HG03097 (cell line): Measurements from ENCODE around the gene CDH13.

Experiments
- ATAC-seq: cut with Tn5 transposase; IDR thresholded peaks from one replicate; pipeline ENCODE4 v1.9.1; 2021; ENCODE audit not compliant: unreplicated experiment, low FRiP score

CDH13 gene

DNA sequence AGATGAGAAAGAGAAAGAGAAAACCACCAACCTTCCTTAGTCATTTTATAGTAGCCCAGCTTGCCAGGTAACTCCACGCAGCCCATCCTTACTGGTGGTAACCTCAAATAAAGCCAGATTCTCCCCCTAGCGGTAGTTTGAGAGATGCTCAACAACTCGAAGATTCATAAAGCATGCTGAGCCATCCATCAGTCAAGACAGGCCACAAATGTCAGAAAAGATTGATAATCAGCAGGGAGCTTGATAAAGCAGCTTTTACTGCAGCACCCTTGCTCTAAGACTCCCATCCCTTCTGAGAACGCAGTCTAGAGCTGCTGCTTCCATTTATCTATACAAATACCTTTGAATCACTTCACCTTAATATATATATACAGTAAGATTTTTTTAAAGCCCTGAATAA is 729.5 kb downstream of the CDH13 start:
- no peak for ATAC-seq

DNA sequence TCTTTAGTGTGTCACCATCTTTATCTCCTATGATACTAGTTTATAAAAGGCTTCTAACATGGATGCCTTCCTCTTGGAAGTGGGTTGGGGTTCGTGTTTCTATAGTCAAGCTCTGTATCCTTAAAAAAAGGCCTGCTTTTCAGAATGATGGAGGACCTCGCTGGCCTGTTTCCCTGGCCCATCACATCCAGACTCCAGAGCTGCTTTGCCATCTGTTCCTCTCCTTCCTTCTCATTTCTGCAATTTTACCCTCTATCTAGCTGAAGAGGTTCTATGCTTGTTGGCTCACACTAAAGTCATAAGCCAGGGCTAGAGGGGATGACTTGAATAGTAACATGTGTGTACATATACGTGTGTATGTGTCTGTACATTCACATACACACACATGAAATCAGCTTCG is 730.2 kb downstream of the CDH13 start:
- ATAC-seq: no peak

DNA sequence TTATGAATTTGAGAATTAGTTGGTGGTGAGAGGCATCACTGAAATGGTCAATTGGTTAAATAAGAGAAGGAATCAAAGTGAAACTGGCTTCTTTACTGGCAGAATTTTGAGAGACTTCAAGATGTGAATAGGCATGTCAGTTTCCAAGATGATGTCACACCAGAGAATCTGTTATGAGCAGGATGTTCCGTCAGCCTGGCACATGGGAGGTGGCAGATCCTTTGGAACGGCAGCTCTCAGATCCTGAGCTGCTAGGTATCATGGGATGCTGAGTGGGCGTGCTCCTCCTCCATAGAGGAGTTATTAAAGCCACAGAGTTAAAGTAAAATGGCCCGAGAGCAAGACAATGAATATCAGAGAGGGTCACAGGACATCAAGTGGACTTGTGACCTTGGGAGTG is 736.8 kb downstream of the CDH13 start:
- ATAC-seq: no peak

DNA sequence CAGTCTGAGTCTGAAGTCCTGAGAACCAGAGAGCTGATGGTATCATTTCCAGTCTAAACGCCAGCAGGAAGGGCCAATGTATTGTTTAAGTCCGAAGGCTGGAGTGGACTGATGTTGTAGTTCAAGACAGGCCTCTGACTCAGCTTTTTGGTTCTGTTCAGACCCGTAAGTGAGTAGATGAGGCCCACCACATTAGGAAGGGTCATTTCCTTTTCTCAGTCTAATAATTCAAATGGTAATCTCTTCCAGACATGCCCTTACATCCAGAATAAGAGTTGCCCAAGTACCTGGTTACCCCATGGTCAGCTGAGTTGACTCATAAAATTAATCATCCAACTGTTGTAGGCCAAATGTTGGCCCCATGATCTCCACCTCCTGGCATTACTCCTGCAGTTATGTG is 738.4 kb downstream of the CDH13 start:
- no peak for ATAC-seq

DNA sequence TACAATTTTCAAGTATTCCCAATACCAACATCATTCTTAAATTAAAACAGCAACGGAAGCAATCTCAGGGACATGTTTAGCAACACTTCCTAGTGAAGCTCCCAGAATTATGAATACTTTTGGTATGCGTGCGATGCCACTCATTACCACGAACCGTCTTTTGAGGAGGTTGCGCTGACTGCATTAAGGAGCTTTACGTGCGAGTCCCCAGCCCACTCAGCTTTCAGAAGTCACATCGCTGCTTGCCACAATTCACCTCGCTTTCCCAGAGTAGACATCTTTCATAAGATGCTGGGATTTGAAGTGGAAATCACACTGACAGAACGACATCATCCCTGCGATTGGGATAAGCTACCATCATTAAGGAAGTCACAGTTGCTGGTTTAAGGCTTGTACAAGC is 739.5 kb downstream of the CDH13 start:
- ATAC-seq: no peak

DNA sequence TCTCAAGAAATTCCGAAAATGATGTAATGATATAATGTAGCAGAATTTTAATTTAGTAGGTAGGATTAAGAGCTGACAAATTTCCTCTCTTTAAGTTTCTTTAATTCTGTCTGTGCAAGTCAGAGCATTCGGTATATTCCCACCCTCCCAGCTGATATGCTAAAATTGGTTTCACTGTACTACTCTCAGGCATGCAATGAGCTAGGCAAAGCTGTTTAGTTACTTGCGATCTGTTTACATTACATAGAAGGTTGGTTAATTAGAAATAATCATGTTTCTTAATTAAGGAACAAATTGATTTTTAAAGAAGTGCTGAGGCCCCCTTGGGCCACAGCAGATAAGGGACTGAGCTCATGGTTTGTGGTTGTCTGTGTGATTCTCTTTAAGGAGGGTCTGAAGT is 748.2 kb downstream of the CDH13 start:
- ATAC-seq: no peak

DNA sequence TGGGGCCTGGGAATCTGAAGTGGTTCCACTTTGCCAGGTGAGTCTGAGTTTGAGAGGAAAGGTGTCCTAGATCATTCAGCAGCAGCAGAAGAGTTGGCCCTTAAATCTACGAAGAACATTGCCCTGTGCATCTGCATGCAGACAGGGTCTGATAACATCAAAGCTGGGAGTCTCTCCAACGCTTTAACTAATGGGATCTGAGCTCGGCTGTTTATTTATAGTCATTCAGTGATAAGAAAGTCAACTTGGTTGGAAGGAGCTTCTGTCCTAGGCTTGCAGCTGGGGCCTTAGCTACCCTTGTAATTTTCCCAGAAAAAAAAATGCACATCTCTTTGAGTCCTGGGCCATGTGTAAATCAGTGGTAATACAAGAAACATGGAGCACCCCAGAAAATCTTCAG is 763.0 kb downstream of the CDH13 start:
- ATAC-seq: no peak

DNA sequence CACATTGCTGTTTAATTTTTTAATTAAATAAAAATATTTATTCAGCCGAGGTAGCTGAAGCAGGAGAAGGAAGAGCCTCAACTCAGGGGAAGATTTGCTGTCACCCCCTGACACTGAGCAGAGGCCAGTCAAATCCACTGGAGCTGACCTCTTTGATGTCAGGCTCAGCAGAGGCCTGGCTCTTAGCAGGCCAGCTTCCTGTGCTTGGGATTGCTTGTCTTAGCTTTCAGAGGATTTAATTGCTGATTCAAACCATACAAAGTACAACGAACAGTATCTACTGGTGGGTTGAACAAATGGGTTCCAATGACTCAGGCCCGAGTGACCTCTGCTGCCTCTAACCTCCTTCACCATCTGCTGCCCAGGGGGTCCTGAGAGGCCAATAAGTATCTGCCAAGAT is 764.0 kb downstream of the CDH13 start:
- no peak for ATAC-seq

DNA sequence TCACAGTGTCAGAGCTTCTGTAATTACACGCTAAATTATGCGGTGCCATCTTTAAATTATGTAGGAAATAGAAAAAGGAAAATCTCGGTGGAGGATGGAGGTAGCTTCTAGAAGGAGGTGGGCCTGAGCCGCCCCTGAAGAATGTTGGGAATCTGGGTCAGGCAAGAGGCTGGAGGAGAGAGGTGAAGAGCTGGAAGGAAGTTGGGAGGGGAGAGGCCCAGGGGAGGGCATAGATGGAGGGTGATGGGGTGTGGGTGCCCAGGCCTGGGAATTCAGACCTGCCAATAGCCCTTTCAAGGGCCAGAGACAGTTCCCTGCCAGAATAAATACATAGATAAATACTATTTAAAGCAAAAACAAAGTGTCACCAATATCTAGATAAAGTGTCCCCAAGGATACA is 766.0 kb downstream of the CDH13 start:
- ATAC-seq: no peak

DNA sequence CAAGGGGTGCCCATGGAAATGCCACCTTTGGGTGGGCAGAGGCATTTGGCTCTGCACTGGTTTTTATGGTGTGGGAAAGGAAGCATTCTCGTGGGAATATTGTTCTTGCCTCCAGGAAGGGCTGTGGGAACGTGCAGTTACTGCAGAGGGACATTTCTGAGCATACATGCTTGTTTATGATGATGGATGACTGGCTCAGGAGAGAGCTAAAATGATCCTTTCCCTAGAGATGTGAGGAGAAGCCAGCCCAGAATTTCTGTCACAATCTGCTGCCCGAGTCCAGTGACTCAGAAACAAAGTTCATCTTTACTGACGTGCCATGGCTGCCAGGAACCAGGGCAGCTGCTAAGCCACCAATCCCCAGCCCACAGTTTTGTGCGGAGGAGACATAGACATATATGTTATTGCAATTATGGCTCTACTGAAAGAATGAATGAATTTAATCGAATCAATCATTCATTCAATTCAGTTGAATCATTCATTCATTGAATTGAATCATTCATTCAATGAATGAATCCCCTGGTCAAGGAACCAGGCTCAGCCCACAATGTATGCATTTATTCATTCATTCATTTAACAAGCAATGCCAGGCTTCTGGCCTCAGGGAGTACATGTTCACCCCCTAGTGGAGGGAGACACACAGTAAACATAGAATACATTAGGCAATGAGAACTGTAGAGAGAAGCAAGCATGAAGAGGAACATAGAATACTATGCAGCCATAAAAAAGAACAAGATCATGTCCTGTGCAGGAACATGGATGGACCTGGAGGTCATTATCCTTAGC is 766.6 kb downstream of the CDH13 start:
- ATAC-seq: no peak

DNA sequence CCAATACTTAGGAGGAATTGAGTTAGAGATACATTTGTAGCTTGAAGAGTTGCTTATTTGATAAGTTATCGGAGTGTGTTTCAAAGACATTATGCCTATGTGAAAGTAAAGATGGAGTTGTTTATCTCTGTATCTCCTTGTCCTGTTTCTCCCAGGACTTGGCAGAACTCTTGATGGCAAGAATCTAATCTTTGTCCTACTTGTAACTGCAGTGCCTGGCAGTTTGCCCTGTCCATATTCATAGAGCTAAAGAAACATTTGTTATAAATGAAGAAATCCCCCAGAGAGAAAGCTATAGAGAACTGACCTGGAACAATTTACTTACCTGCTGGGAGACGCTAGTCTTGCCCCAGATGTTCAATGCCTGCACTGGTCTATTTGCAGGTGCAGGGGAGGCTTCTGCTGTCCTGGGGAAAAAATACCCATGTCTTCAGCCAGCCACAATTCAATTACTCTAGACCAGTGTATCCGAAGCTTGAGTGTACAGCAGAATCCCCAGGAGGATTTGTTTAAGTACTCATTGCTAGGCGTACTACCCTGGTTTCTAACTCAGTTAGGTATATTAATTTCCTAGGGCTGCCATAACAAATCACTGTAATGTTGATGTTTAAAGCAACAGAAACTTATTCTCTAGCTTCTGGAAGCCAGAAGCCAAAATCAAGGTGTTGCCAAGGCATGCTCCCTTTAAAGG is 771.0 kb downstream of the CDH13 start:
- no peak for ATAC-seq

DNA sequence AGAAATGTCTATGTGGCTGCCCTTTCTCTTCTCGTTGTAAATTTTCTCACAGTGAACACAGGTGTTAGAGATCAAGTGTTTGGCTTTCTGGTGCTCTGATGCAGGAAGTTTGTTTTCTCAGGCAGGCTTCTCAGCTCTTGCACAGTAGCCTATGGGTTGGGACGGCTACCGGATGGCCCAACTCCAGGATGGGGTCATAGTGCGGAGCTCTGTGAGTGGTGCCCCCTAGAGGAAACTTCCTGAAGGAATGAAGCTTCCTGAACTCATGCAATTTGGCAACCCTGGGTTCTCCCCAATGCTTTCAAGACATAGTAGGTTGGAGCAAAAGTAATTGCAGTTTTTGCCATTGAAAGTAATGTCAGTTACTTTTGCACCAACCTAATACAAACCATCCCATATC is 773.5 kb downstream of the CDH13 start:
- no peak for ATAC-seq

DNA sequence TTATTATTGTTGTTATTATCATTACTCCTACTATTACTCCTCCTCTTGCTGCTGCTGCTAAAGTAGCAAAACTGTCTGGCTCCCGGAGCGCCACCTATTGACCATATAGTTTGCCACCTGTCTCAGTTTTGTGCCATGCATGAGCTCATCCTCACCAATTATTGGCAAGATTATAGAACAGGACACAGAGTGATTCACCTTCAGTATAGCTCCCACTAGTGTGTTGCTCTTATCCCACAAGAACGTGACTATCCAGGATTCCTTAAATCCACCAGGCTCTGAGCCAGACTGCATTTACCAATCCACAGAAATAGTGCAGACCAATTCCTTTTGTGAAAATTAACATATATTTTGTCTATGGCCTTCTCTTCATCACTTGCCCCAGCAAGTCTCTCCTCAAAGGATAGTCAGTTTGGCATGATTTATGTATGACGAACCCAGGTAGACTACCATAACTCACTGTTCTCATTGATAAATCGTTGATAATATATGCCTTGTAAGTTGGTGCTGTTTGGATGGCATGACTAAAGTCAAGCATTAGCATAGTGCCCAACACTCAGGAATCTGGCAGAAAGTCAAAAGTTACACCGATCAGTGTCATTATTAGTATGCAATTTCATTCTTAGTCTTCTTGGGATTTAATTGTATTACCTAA is 775.5 kb downstream of the CDH13 start:
- no peak for ATAC-seq

DNA sequence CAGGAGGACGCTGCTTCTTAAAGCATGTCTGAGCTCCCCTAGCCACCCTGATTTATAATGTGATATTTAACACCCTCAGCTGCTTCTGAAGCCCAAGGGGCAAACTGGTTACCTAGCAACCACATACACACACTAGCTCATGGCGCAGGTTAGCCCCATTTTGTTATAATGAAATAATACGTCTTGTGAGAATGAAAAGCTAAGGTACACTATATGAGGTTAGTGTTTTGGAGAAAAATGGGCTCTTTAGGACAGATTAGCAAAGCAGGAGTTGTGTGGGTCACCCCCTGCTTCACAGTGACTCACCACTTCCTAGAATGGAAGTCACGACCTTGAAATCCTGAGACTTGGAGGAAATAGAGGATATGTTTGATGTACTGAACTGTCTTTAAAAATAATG is 776.2 kb downstream of the CDH13 start:
- ATAC-seq: no peak

DNA sequence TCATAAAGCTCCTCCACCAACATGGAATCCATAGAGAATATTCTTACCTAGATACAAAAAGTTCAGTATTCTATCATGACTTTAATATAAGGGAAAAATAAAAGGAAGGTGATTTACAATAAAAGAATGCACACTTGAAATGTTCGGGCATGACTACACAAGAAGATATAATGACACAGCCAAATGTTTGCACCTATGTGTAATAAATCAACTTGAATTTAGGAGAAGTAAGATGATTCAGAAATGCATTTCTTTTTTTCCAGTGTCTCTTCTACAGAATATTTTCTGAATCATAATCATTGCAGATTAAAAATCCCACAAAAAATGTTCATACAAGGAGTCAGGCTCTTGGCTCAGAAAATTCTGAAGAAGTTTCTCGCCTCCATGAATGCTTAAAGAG is 777.0 kb downstream of the CDH13 start:
- no peak for ATAC-seq

DNA sequence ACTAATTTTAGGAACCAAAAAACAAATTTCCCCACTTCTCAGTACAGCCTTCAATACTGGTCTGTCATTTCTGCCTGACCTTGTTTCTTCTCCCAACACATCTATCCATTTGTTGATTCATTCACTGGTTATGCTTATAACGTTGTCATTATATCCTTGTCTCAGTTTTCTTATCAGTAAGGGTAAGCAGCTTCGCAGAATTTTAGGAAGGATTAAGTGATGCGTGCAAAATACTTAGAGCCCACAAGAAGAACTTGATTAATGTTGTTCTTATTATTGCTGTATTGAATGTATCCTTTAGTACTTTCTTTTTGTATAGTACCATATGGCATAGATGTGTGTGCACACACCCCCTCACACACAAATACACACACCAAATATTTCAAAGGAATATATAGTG is 777.5 kb downstream of the CDH13 start:
- no peak for ATAC-seq

DNA sequence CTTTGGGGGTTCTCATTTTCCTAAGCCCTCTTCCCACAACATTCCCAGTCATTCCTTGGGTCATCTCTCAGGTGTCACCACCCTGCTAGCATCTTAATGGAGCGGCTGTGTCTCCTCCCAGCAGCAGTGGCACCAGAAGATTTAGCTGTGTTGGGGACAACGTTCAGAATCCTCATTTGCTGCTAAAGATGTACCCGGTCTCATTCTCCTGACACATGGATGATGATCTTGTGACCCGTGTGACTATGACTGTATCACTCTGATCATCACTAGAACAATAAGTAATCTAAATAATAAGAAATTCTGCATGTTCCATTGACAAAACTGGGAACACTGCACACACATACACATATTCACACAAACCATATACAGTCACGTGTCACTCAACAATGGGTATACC is 781.2 kb downstream of the CDH13 start:
- ATAC-seq: no peak

DNA sequence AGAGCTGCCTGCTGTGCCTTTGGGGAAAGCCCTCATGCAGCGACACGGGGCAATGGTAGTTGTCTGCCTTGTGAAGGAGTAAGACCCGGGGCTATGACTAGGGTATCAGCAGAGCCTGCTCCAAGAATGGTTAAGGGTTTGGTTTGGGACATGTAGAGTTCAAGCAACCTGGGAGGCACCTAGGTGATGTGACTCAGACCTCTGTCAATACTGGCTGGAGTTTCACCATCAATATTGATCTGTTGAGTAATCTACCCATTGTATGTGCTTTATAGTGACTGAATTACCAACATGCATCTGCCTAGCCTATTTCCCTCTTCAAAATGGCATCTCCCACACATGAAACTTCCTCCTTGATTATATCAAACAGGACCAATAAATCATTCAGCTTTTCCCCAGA is 782.6 kb downstream of the CDH13 start:
- ATAC-seq: no peak

DNA sequence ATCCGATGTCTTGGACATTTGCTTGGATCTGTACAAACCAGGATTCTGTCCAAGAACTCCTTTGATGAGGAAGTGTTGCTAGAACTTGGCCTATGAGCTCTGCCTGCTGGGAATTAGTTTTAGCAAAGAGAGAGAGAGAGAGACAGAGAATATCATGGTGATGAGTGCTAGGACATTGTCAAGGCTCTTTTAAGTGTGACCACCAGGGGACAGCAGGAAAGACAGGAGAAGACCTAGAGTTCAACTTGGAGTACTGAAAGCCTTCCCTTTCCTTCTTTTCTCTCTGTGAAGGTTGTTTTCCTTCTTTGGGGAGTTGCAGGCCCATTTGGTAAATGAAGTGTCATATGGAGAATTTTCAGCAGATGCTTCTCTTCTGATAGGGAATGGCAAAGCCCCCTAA is 791.8 kb downstream of the CDH13 start:
- no peak for ATAC-seq

DNA sequence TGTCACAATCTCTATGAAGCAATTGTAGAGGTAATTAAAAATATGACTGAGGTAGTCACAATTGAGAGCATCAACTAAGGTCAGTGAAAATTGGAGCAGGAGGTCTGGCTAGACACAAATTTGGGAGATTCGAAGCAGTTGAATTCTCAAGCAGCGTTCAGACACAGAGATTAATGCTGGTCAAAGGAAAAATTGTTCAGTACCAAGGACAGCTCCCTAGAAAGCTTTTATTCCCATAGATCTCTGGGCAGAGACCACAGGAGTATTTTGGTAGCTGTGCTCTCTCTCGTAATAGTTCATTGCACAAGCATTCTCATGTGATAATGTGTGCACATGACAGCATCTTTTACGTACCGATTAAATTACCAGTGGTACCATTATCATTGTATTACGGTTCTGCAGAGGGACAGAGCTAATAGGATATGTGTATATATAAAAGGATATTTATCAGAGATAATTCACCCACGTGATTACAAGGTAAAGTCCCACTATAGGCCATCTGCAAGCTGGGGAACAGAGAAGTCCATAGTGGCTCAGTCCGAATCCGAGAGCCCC is 793.5 kb downstream of the CDH13 start:
- ATAC-seq: no peak

DNA sequence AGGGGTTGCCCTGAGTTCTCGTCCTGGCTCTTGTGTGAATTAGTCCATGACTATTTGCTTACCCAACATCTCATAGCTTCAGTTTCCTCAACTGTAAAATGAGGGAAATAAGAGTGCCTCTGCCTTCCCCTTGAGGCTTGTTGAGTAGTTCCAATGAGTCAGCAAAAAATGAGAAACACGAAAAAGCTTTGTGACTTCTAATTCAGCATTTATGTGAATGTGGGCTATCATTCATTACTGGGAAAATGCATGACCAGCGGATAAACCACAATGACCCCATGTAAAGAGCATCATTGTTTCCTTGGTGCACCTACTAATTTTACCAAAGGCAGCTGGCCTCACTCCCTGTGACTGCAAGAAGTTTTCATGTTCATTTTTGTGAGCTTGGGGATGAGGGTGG is 806.4 kb downstream of the CDH13 start:
- ATAC-seq: no peak

DNA sequence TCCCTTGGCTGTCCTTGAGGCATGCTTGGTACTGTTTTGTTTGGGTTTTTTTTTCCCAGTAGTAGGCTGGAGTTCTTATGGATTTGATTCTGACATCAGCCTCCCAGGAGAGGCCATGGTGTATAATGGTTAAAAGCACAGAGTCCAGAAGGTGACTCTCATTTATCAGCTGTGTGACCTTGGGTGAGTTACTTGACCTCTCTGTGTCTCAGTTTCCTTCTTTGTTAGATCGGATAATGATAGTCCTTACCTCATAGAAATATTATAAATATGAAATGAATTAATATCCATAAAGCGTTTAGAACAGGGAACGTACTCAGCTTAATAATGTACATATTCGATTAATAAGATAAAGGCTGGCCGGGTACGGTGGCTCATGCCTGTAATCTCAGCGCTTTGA is 810.3 kb downstream of the CDH13 start:
- no peak for ATAC-seq
